Gastroesophageal sphincter (tissue), 3 donors: ENCODE results near the gene TMA7.

ENCODE experiments used
- CTCF ChIP-seq, 4 experiments: fragments of 200-600 bp in 2 of 4; fragments of 450-650 bp in 2 of 4; sonication (generic) in 1 of 4; IDR thresholded peaks; one replicate each; pipeline ENCODE4 v1.5.1; 2017 to 2019; ENCODE audit warnings: antibody characterized with exemption in 4 of 4, mild to moderate bottlenecking in 2 of 4, moderate library complexity in 2 of 4
- EP300 ChIP-seq: sonication (generic); formaldehyde crosslinking; IDR thresholded peaks from one replicate; pipeline ENCODE4 v1.6.1; 2017; ENCODE audit warnings: antibody characterized with exemption, mild to moderate bottlenecking
- POLR2A ChIP-seq, 2 donors: fragments of 450-650 bp; IDR thresholded peaks; one replicate each; pipeline ENCODE4 v1.6.1; 2017; ENCODE audit warnings: antibody characterized with exemption in 2 of 2, mild to moderate bottlenecking in 2 of 2, moderate library complexity in 1 of 2
- POLR2AphosphoS5 ChIP-seq: sonication (generic); formaldehyde crosslinking; IDR thresholded peaks from one replicate; pipeline ENCODE4 v1.6.1; 2017; ENCODE audit warnings: antibody characterized with exemption

- no peak for TF ChIP-seq CTCF (IDR thresholded peaks at IDR 0.05)
- TF ChIP-seq POLR2A (IDR thresholded peaks at IDR 0.05), result no peak
- TF ChIP-seq EP300, result no peak
- no peak for TF ChIP-seq POLR2AphosphoS5
Measured at GRCh38 chr3:48418651-48419050, 21.4 kb upstream of the TMA7 start.
